Gastrocnemius medialis (tissue), 4 donors: ENCODE measurements around the gene SLC46A1.

Source experiments
- POLR2A ChIP-seq, 2 donors: fragments of 450-650 bp; IDR thresholded peaks; one replicate each; pipeline ENCODE4 v1.6.1; 2017; ENCODE audit warnings: antibody characterized with exemption in 2 of 2, mild to moderate bottlenecking in 2 of 2, moderate library complexity in 2 of 2
- TF ChIP-seq, protein P1 (sequence below), 5 experiments: fragments of 450-650 bp in 3 of 5; fragments of 200-600 bp in 2 of 5; sonication (generic) in 2 of 5; IDR thresholded peaks in 4 of 5; conservative IDR thresholded peaks in 1 of 5; 1 replicate in 4 of 5; 2 replicates in 1 of 5; pipeline ENCODE4 v1.5.1; 2016 to 2019; ENCODE audit warnings: antibody characterized with exemption in 5 of 5, mild to moderate bottlenecking in 3 of 5, moderate library complexity in 3 of 5

DNA sequence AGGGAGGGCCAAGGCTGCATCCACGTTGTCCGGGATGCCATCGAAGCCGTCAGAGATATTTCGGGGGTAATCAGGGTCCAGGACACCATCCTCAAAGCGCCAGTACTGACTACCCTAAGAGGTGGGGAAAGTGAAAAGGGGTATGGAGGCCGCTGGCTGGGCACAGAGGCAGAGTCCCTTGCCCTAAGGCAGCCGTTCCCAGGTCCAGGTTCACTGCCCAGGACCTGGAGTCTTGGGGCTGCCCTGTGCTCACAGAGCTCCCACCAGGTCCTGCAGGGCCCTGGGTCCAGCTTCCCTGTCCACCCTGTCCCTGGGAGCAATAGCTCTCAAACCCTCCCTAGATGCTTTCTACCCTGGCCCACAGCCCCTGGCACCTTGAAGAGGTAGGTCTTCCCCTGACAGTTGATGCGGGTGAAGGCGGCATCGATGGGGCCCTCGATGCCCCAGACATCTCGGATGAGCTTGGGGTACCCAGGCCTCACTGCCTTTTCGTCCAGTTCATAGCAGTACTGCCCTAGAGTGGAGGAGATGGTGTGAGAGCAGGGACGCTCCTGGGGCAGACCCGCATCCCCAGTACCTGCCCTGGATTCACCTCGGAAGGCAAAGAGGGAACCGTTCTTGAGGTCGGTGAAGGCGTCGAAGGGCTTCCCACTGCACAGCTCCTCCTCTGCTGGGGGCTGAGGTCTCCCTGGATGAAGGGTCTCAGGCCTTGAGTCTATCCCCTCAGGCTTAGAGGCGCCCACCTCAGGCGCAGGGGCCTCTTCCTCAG, 36.9 kb downstream of the SLC46A1 start:
- TF ChIP-seq, protein P1, sequence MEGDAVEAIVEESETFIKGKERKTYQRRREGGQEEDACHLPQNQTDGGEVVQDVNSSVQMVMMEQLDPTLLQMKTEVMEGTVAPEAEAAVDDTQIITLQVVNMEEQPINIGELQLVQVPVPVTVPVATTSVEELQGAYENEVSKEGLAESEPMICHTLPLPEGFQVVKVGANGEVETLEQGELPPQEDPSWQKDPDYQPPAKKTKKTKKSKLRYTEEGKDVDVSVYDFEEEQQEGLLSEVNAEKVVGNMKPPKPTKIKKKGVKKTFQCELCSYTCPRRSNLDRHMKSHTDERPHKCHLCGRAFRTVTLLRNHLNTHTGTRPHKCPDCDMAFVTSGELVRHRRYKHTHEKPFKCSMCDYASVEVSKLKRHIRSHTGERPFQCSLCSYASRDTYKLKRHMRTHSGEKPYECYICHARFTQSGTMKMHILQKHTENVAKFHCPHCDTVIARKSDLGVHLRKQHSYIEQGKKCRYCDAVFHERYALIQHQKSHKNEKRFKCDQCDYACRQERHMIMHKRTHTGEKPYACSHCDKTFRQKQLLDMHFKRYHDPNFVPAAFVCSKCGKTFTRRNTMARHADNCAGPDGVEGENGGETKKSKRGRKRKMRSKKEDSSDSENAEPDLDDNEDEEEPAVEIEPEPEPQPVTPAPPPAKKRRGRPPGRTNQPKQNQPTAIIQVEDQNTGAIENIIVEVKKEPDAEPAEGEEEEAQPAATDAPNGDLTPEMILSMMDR (IDR thresholded peaks at IDR 0.05 in 4 of 5, conservative IDR thresholded peaks at IDR 0.05 in 1 of 5) = no peak
- TF ChIP-seq POLR2A (IDR thresholded peaks at IDR 0.05) = no peak
